WTC11 (cell line): ENCODE data around the gene RND1. TPM values are rescaled to one million over a fixed set of nuclear protein-coding genes. Genes with fewer than 3 reads are reported as not detected.

ENCODE experiments used
- ATAC-seq: fragments of 200-7000 bp; cut with Tn5 transposase; 2 replicates; pipeline ENCODE4 v1.10.0; 2021; ENCODE audit warnings: mild to moderate bottlenecking, moderate library complexity
- CTCF ChIA-PET: fragments of 300-600 bp; sonication (Branson Sonifier 250); formaldehyde crosslinking; loops from one replicate; lab custom pipeline; 2021; ENCODE audit warnings: antibody characterized with exemption; lab: Charles Lee
- POLR2A ChIA-PET: fragments of 350-600 bp; sonication (Branson Sonifier 250); formaldehyde crosslinking; loops from one replicate; lab custom pipeline; 2021; ENCODE audit warnings: antibody characterized with exemption; lab: Charles Lee
- DNase-seq: peaks from one replicate; pipeline ENCODE4 v3.0.0; 2021; ENCODE audit warnings: low spot score
- H3K27ac Mint-ChIP-seq: 2 replicates; pipeline ENCODE4 v1.8.0; 2021; ENCODE audit warnings: mixed read lengths
- H3K27me3 Mint-ChIP-seq: 2 replicates; pipeline ENCODE4 v1.8.0; 2021; ENCODE audit warnings: low read depth, mild to moderate bottlenecking, moderate library complexity, mixed read lengths
- H3K36me3 Mint-ChIP-seq: 2 replicates; pipeline ENCODE4 v1.8.0; 2021; ENCODE audit warnings: mixed read lengths
- H3K4me1 Mint-ChIP-seq: 2 replicates; pipeline ENCODE4 v1.8.0; 2022; ENCODE audit warnings: mixed read lengths
- H3K4me3 Mint-ChIP-seq: 2 replicates; pipeline ENCODE4 v1.8.0; 2021; ENCODE audit warnings: mild to moderate bottlenecking, moderate library complexity, mixed read lengths
- H3K9me3 Mint-ChIP-seq: 2 replicates; pipeline ENCODE4 v1.8.0; 2021; ENCODE audit warnings: mixed read lengths
- GABPB1 ChIP-seq: sonication (generic); formaldehyde crosslinking; IDR thresholded peaks from 2 replicates; pipeline ENCODE4 v1.8.1; 2023; ENCODE audit warnings: mild to moderate bottlenecking, missing genetic modification reagents
- KAT7 ChIP-seq: sonication (generic); formaldehyde crosslinking; IDR thresholded peaks from 2 replicates; pipeline ENCODE4 v1.8.1; 2023; ENCODE audit warnings: missing genetic modification reagents, mild to moderate bottlenecking, borderline replicate concordance
- MXD4 ChIP-seq: fragments of 250-450 bp; sonication (Bioruptor Pico); IDR thresholded peaks from 2 replicates; pipeline ENCODE4 v1.8.0; 2021; ENCODE audit warnings: mild to moderate bottlenecking, moderate library complexity, borderline replicate concordance
- MYBL2 ChIP-seq: sonication (generic); formaldehyde crosslinking; IDR thresholded peaks from 2 replicates; pipeline ENCODE4 v1.8.1; 2023; ENCODE audit warnings: mild to moderate bottlenecking, moderate library complexity, missing genetic modification reagents
- NFATC4 ChIP-seq: fragments of 250-450 bp; sonication (Bioruptor Pico); IDR thresholded peaks from 2 replicates; pipeline ENCODE4 v1.9.0; 2021; ENCODE audit warnings: mild to moderate bottlenecking
- NFE2L1 ChIP-seq: sonication (generic); formaldehyde crosslinking; IDR thresholded peaks from 2 replicates; pipeline ENCODE4 v1.8.1; 2023; ENCODE audit warnings: missing genetic modification reagents
- NR2C2 ChIP-seq: sonication (generic); formaldehyde crosslinking; IDR thresholded peaks from 2 replicates; pipeline ENCODE4 v1.8.0; 2022; ENCODE audit warnings: mild to moderate bottlenecking, missing genetic modification reagents
- OVOL2 ChIP-seq: fragments of 250-450 bp; sonication (Bioruptor Pico); IDR thresholded peaks from 2 replicates; pipeline ENCODE4 v1.9.0; 2021; ENCODE audit warnings: mild to moderate bottlenecking, borderline replicate concordance
- RELA ChIP-seq: sonication (generic); formaldehyde crosslinking; IDR thresholded peaks from 2 replicates; pipeline ENCODE4 v1.8.1; 2022; ENCODE audit warnings: missing genetic modification reagents, mild to moderate bottlenecking, borderline replicate concordance
- SMAD3 ChIP-seq: sonication (generic); formaldehyde crosslinking; IDR thresholded peaks from 2 replicates; pipeline ENCODE4 v1.8.0; 2022; ENCODE audit warnings: missing genetic modification reagents, mild to moderate bottlenecking, borderline replicate concordance
- SOX15 ChIP-seq: fragments of 250-450 bp; sonication (Bioruptor Pico); IDR thresholded peaks from 2 replicates; pipeline ENCODE4 v1.9.0; 2021; ENCODE audit warnings: mild to moderate bottlenecking
- ZNF423 ChIP-seq: fragments of 250-450 bp; sonication (Bioruptor Pico); IDR thresholded peaks from 2 replicates; pipeline ENCODE4 v2.1.2; 2022; ENCODE audit warnings: mild to moderate bottlenecking, moderate library complexity
- total RNA-seq: library from RNA; stranded (reverse); gene quantifications from 3 replicates; pipeline ENCODE4 v1.2.3, GENCODE V29; 2021
- TF ChIP-seq, protein P1 (sequence below): sonication (generic); formaldehyde crosslinking; conservative IDR thresholded peaks from 2 replicates; pipeline ENCODE4 v1.8.1; 2023; ENCODE audit warnings: mild to moderate bottlenecking, low read depth, missing genetic modification reagents, moderate library complexity
- TF ChIP-seq, protein P2 (sequence below): sonication (generic); formaldehyde crosslinking; IDR thresholded peaks from 2 replicates; pipeline ENCODE4 v1.8.1; 2022; ENCODE audit warnings: missing genetic modification reagents, borderline replicate concordance
- TF ChIP-seq, protein P3 (sequence below): sonication (generic); formaldehyde crosslinking; IDR thresholded peaks from 2 replicates; pipeline ENCODE4 v1.8.1; 2022; ENCODE audit warnings: low read depth, mild to moderate bottlenecking, moderate library complexity, missing genetic modification reagents, borderline replicate concordance
- TF ChIP-seq, protein P4 (sequence below): fragments of 250-450 bp; sonication (Bioruptor Pico); conservative IDR thresholded peaks from 2 replicates; pipeline ENCODE4 v1.9.0; 2021; ENCODE audit warnings: mild to moderate bottlenecking
- TF ChIP-seq, protein P5 (sequence below): sonication (generic); formaldehyde crosslinking; IDR thresholded peaks from 2 replicates; pipeline ENCODE4 v1.8.1; 2023; ENCODE audit warnings: mild to moderate bottlenecking, missing genetic modification reagents, moderate library complexity
- TF ChIP-seq, protein P6 (sequence below): sonication (generic); formaldehyde crosslinking; IDR thresholded peaks from 2 replicates; pipeline ENCODE4 v1.8.1; 2022; ENCODE audit warnings: mild to moderate bottlenecking, moderate library complexity, missing genetic modification reagents
- TF ChIP-seq, protein P7 (sequence below): sonication (generic); formaldehyde crosslinking; IDR thresholded peaks from 2 replicates; pipeline ENCODE4 v1.8.0; 2022; ENCODE audit warnings: mild to moderate bottlenecking, missing genetic modification reagents
- TF ChIP-seq, protein P8 (sequence below): sonication (generic); formaldehyde crosslinking; IDR thresholded peaks from 2 replicates; pipeline ENCODE4 v1.8.1; 2023; ENCODE audit warnings: mild to moderate bottlenecking, missing genetic modification reagents, borderline replicate concordance

RND1 gene
- total RNA-seq, 1 experiment from 2014 or later: 7.6 TPM

DNA sequence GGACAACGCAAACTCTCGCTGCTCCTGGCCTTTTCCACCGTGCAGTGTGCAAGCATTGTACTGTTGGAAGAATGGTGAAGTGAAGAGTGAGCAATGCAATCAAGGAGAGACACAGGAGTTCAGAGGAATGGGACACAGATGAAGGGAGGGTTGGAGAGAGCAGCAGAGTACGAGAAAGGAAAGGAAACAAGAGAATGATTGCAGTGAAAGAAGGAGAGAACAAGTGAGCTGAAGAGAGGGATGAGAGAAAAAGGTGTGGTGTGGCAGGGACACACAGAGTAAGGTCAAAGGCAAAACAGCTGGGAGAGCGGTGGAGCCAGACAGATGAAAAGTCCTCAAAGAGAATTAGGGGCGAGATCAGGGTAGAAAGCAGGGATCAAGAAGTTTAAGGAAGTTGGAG is 34.4 kb downstream of the RND1 start:
- ChIA-PET POLR2A (interaction anchor here (0.5 kb wide), 1 partner anchor 78 kb away, joined by 7 read pairs; no protein-coding TSS in a partner anchor), CTCF (interaction anchor here (1.2 kb wide), 2 partner anchors 16 to 60 kb away, joined by 4 to 5 read pairs; no protein-coding TSS in a partner anchor)
- ATAC-seq: no peak
- Mint-ChIP-seq H3K36me3 (peaks cover 61% of the 10 kb centered on the region), H3K9me3 (no peaks in the 10 kb centered on the region), H3K27me3 (no peaks in the 10 kb centered on the region), H3K4me1 (no peaks in the 10 kb centered on the region), H3K27ac (no peak overlapping the region), H3K4me3 (no peak overlapping the region)
- TF ChIP-seq SOX15 (CRISPR knock-in tag): no peak
- TF ChIP-seq, protein P1, sequence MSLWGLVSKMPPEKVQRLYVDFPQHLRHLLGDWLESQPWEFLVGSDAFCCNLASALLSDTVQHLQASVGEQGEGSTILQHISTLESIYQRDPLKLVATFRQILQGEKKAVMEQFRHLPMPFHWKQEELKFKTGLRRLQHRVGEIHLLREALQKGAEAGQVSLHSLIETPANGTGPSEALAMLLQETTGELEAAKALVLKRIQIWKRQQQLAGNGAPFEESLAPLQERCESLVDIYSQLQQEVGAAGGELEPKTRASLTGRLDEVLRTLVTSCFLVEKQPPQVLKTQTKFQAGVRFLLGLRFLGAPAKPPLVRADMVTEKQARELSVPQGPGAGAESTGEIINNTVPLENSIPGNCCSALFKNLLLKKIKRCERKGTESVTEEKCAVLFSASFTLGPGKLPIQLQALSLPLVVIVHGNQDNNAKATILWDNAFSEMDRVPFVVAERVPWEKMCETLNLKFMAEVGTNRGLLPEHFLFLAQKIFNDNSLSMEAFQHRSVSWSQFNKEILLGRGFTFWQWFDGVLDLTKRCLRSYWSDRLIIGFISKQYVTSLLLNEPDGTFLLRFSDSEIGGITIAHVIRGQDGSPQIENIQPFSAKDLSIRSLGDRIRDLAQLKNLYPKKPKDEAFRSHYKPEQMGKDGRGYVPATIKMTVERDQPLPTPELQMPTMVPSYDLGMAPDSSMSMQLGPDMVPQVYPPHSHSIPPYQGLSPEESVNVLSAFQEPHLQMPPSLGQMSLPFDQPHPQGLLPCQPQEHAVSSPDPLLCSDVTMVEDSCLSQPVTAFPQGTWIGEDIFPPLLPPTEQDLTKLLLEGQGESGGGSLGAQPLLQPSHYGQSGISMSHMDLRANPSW (CRISPR knock-in tag): no peak
- TF ChIP-seq, protein P2, sequence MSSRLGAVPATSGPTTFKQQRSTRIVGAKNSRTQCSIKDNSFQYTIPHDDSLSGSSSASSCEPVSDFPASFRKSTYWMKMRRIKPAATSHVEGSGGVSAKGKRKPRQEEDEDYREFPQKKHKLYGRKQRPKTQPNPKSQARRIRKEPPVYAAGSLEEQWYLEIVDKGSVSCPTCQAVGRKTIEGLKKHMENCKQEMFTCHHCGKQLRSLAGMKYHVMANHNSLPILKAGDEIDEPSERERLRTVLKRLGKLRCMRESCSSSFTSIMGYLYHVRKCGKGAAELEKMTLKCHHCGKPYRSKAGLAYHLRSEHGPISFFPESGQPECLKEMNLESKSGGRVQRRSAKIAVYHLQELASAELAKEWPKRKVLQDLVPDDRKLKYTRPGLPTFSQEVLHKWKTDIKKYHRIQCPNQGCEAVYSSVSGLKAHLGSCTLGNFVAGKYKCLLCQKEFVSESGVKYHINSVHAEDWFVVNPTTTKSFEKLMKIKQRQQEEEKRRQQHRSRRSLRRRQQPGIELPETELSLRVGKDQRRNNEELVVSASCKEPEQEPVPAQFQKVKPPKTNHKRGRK (CRISPR knock-in tag): no peak
- TF ChIP-seq SMAD3 (CRISPR knock-in tag): no peak
- TF ChIP-seq NFATC4 (CRISPR knock-in tag): no peak
- TF ChIP-seq RELA (CRISPR knock-in tag): no peak
- TF ChIP-seq NR2C2 (CRISPR knock-in tag): no peak
- TF ChIP-seq, protein P3, sequence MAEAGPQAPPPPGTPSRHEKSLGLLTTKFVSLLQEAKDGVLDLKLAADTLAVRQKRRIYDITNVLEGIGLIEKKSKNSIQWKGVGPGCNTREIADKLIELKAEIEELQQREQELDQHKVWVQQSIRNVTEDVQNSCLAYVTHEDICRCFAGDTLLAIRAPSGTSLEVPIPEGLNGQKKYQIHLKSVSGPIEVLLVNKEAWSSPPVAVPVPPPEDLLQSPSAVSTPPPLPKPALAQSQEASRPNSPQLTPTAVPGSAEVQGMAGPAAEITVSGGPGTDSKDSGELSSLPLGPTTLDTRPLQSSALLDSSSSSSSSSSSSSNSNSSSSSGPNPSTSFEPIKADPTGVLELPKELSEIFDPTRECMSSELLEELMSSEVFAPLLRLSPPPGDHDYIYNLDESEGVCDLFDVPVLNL (CRISPR knock-in tag): no peak
- no peak for TF ChIP-seq KAT7 (CRISPR knock-in tag)
- TF ChIP-seq, protein P4, sequence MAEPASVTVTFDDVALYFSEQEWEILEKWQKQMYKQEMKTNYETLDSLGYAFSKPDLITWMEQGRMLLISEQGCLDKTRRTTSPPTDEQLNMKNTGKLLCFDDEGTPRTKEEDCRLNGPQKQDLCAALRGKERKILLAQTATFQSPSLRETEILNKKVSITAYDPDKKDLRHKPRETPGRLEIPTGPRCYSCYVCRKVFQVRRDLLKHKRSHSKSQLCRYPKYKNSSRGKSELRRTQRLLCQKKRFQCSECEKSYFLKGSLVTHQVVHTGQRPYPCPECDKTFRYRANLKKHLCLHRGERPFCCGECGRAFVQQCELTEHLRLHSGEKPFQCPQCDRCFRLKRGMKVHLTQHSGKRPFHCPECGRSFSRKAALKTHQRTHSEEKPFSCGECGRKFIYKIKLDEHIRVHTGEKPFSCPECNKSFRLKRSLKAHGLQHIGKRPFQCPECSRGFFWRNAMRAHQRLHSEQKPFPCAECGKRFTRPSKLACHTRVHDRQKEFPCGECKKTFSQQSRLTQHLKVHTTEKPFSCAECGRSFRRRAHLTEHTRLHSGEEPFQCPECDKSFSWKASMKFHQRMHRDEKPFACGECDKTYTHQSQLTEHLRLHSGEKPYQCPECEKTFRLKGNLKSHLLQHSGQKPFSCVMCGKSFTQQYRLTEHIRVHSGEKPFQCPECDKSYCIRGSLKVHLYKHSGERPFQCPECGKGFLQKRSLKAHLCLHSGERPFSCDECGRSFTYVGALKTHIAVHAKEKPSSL (CRISPR knock-in tag): no peak
- TF ChIP-seq, protein P5, sequence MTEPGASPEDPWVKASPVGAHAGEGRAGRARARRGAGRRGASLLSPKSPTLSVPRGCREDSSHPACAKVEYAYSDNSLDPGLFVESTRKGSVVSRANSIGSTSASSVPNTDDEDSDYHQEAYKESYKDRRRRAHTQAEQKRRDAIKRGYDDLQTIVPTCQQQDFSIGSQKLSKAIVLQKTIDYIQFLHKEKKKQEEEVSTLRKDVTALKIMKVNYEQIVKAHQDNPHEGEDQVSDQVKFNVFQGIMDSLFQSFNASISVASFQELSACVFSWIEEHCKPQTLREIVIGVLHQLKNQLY (CRISPR knock-in tag): no peak
- TF ChIP-seq MYBL2 (CRISPR knock-in tag): no peak
- TF ChIP-seq GABPB1 (CRISPR knock-in tag): no peak
- no peak for TF ChIP-seq OVOL2 (CRISPR knock-in tag)
- TF ChIP-seq, protein P6, sequence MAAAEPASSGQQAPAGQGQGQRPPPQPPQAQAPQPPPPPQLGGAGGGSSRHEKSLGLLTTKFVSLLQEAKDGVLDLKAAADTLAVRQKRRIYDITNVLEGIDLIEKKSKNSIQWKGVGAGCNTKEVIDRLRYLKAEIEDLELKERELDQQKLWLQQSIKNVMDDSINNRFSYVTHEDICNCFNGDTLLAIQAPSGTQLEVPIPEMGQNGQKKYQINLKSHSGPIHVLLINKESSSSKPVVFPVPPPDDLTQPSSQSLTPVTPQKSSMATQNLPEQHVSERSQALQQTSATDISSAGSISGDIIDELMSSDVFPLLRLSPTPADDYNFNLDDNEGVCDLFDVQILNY: no peak
- TF ChIP-seq NFE2L1: no peak
- TF ChIP-seq, protein P7, sequence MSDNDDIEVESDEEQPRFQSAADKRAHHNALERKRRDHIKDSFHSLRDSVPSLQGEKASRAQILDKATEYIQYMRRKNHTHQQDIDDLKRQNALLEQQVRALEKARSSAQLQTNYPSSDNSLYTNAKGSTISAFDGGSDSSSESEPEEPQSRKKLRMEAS (CRISPR knock-in tag): no peak
- no peak for TF ChIP-seq MXD4 (CRISPR knock-in tag)
- TF ChIP-seq, protein P8, sequence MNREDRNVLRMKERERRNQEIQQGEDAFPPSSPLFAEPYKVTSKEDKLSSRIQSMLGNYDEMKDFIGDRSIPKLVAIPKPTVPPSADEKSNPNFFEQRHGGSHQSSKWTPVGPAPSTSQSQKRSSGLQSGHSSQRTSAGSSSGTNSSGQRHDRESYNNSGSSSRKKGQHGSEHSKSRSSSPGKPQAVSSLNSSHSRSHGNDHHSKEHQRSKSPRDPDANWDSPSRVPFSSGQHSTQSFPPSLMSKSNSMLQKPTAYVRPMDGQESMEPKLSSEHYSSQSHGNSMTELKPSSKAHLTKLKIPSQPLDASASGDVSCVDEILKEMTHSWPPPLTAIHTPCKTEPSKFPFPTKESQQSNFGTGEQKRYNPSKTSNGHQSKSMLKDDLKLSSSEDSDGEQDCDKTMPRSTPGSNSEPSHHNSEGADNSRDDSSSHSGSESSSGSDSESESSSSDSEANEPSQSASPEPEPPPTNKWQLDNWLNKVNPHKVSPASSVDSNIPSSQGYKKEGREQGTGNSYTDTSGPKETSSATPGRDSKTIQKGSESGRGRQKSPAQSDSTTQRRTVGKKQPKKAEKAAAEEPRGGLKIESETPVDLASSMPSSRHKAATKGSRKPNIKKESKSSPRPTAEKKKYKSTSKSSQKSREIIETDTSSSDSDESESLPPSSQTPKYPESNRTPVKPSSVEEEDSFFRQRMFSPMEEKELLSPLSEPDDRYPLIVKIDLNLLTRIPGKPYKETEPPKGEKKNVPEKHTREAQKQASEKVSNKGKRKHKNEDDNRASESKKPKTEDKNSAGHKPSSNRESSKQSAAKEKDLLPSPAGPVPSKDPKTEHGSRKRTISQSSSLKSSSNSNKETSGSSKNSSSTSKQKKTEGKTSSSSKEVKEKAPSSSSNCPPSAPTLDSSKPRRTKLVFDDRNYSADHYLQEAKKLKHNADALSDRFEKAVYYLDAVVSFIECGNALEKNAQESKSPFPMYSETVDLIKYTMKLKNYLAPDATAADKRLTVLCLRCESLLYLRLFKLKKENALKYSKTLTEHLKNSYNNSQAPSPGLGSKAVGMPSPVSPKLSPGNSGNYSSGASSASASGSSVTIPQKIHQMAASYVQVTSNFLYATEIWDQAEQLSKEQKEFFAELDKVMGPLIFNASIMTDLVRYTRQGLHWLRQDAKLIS (CRISPR knock-in tag): no peak
- no peak for TF ChIP-seq ZNF423
- no peak for DNase-seq
